OCI-LY7 (cell line): ENCODE results near the gene SKIL. TPM values are rescaled to one million over a fixed set of nuclear protein-coding genes. Genes with fewer than 3 reads are reported as not detected.

Source experiments
- BruUV-seq: library from RNA; stranded (reverse); fragments of 400-500 nt; replicated peaks from 2 replicates; lab custom pipeline; 2021; lab: Mats Ljungman, UMichigan
- CTCF ChIA-PET: fragments of 300-600 bp; sonication (Branson Sonifier 250); formaldehyde crosslinking; loops from one replicate; lab custom pipeline; 2022; ENCODE audit warnings: antibody characterized with exemption; ENCODE audit not compliant: unreplicated experiment; lab: Charles Lee
- POLR2A ChIA-PET: fragments of 300-600 bp; sonication (Branson Sonifier 250); formaldehyde crosslinking; loops from one replicate; lab custom pipeline; 2022; ENCODE audit warnings: antibody characterized with exemption; lab: Charles Lee
- DNase-seq: peaks from one replicate; pipeline ENCODE4 v3.0.0-alpha.2; 2015; ENCODE audit warnings: low spot score
- H2AFZ ChIP-seq: fragments of 200-600 bp; sonication (generic), shearing (Covaris generic); 2 replicates; pipeline ENCODE4 v1.6.1; 2014; ENCODE audit warnings: mild to moderate bottlenecking, antibody characterized with exemption, low read length, moderate library complexity
- H3K27ac ChIP-seq: fragments of 200-600 bp; sonication (generic); 2 replicates; pipeline ENCODE4 v1.5.1; 2014; ENCODE audit warnings: mixed run types, low read depth, mild to moderate bottlenecking, moderate library complexity, low read length, inconsistent platforms; ENCODE audit not compliant: poor library complexity, severe bottlenecking
- H3K36me3 ChIP-seq: fragments of 200-600 bp; sonication (generic); 2 replicates; pipeline ENCODE4 v1.6.1; 2014; ENCODE audit warnings: mild to moderate bottlenecking, antibody characterized with exemption, low read length, moderate library complexity, mixed read lengths; ENCODE audit not compliant: insufficient read depth
- H3K4me1 ChIP-seq: fragments of 200-600 bp; sonication (generic); 2 replicates; pipeline ENCODE4 v1.5.1; 2014; ENCODE audit warnings: mild to moderate bottlenecking, low read length; ENCODE audit not compliant: insufficient read depth, poor library complexity, severe bottlenecking
- H3K4me2 ChIP-seq: fragments of 200-600 bp; sonication (generic); 2 replicates; pipeline ENCODE4 v1.6.1; 2014; ENCODE audit warnings: mild to moderate bottlenecking, low read length
- H3K4me3 ChIP-seq: fragments of 200-600 bp; sonication (generic); 2 replicates; pipeline ENCODE4 v1.5.1; 2014; ENCODE audit warnings: mild to moderate bottlenecking, low read depth, low read length; ENCODE audit not compliant: poor library complexity, severe bottlenecking
- H3K79me2 ChIP-seq: fragments of 200-600 bp; sonication (generic); 2 replicates; pipeline ENCODE4 v1.6.1; 2016; ENCODE audit warnings: low read depth, mild to moderate bottlenecking, low read length, moderate library complexity, mixed read lengths; ENCODE audit not compliant: insufficient read depth
- H3K9me2 ChIP-seq: fragments of 200-600 bp; sonication (generic); 2 replicates; pipeline ENCODE4 v1.6.1; 2016; ENCODE audit warnings: mild to moderate bottlenecking, low read length, mixed read lengths; ENCODE audit not compliant: insufficient read depth
- H3K9me3 ChIP-seq: fragments of 200-600 bp; sonication (generic); 2 replicates; pipeline ENCODE4 v1.6.1; 2014; ENCODE audit warnings: mild to moderate bottlenecking, mixed run types, low read length, mixed read lengths
- H4K20me1 ChIP-seq: fragments of 200-600 bp; sonication (generic); 2 replicates; pipeline ENCODE4 v1.6.1; 2014; ENCODE audit warnings: mild to moderate bottlenecking, antibody characterized with exemption, low read length, moderate library complexity, mixed read lengths; ENCODE audit not compliant: insufficient read depth
- EZH2phosphoT487 ChIP-seq: fragments of 200-600 bp; sonication (generic); IDR thresholded peaks from 2 replicates; pipeline ENCODE4 v1.6.1; 2018; ENCODE audit warnings: low read depth, borderline replicate concordance, mild to moderate bottlenecking, mixed run types, antibody characterized with exemption, low read length, moderate library complexity, mixed read lengths
- intact Hi-C: fragments of 100-400 bp; cut with micrococcal nuclease; formaldehyde crosslinking; loops from one replicate; pipeline ENCODE4 v1.10.0; 2022; ENCODE audit not compliant: unreplicated experiment
- total RNA-seq, 2 experiments: library from RNA; depleted of rRNA in 1 of 2; stranded (reverse); fragments of >200 nt in 1 of 2; shearing (Covaris generic) in 1 of 2; gene quantifications; 2 replicates each; pipeline ENCODE4 v1.2.3, GENCODE V29; 2014 to 2022
- TF ChIP-seq, protein P1 (sequence below): fragments of 200-600 bp; sonication (generic); conservative IDR thresholded peaks from 2 replicates; pipeline ENCODE4 v1.5.1; 2014; ENCODE audit warnings: mild to moderate bottlenecking, antibody characterized with exemption, low read length, moderate library complexity, mixed read lengths

The SKIL gene
- total RNA-seq, 2 experiments from 2014 or later: 60.9 to 86.3 TPM

DNA sequence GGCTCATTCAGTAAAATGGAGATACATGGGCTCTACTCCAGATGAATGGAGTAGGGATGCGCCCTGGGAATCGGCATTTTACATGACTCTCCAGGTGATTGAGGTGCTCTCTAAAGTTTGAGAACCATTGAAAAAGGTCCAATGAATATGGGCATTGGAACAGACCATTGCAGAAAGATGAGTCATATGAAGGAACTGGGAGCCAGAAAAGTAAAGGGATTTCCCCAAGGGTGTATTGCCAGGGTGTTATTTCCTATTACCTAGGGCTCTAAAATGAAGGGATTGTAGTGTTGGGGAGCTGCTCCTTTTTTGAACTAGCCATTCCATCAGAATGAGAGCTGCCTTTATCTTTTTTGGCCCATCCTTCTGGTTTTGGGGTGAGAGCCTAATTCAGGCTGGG lies 82.8 kb downstream of the SKIL start:
- H2AFZ ChIP-seq: no peak overlapping the region
- H3K9me3 ChIP-seq: no peaks in the 10 kb centered on the region
- no TSS peak for BruUV-seq
- no peaks in the 10 kb centered on the region for H3K4me1 ChIP-seq
- H4K20me1 ChIP-seq: no peaks in the 10 kb centered on the region
- no peak overlapping the region for H3K4me2 ChIP-seq
- no peaks in the 10 kb centered on the region for H3K36me3 ChIP-seq
- DNase-seq: no peak
- intact Hi-C loops: no loop called here
- no peak overlapping the region for H3K4me3 ChIP-seq
- POLR2A ChIA-PET: no interaction called here
- CTCF ChIA-PET: no interaction called here
- no peak for TF ChIP-seq EZH2phosphoT487
- TF ChIP-seq, protein P1, sequence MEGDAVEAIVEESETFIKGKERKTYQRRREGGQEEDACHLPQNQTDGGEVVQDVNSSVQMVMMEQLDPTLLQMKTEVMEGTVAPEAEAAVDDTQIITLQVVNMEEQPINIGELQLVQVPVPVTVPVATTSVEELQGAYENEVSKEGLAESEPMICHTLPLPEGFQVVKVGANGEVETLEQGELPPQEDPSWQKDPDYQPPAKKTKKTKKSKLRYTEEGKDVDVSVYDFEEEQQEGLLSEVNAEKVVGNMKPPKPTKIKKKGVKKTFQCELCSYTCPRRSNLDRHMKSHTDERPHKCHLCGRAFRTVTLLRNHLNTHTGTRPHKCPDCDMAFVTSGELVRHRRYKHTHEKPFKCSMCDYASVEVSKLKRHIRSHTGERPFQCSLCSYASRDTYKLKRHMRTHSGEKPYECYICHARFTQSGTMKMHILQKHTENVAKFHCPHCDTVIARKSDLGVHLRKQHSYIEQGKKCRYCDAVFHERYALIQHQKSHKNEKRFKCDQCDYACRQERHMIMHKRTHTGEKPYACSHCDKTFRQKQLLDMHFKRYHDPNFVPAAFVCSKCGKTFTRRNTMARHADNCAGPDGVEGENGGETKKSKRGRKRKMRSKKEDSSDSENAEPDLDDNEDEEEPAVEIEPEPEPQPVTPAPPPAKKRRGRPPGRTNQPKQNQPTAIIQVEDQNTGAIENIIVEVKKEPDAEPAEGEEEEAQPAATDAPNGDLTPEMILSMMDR: no peak
- H3K27ac ChIP-seq: no peak overlapping the region
- no peaks in the 10 kb centered on the region for H3K9me2 ChIP-seq
- H3K79me2 ChIP-seq: no peaks in the 10 kb centered on the region

DNA sequence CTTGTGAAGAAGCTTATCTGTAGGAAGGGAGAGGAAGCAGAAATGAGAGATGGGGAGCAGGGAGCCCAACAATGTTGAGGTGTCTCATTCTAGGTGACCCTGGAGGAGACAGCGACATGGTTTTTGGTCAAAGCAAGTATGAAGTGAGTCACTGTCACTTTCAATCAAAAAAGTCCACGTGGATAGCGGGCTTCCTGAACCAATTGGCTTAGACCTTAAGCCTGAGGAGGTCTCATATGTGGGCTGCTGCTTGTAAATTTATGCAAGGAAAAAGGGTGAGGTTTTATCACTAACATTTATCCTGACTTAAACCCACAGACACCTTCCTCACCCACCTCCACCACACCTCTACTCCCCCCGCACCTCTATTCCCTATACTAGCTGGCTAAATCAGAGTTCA lies 83.9 kb downstream of the SKIL start:
- ChIA-PET POLR2A (no interaction called here), CTCF (no interaction called here)
- Histone ChIP-seq H3K79me2 (no peaks in the 10 kb centered on the region), H3K9me2 (no peaks in the 10 kb centered on the region), H4K20me1 (no peaks in the 10 kb centered on the region), H3K4me3 (no peak overlapping the region), H3K27ac (no peak overlapping the region), H3K9me3 (no peaks in the 10 kb centered on the region), H2AFZ (no peak overlapping the region), H3K36me3 (no peaks in the 10 kb centered on the region), H3K4me2 (no peak overlapping the region), H3K4me1 (no peaks in the 10 kb centered on the region)
- TF ChIP-seq, protein P1: no peak
- TF ChIP-seq EZH2phosphoT487: no peak
- no peak for DNase-seq
- intact Hi-C loops: no loop called here
- BruUV-seq: no TSS peak

DNA sequence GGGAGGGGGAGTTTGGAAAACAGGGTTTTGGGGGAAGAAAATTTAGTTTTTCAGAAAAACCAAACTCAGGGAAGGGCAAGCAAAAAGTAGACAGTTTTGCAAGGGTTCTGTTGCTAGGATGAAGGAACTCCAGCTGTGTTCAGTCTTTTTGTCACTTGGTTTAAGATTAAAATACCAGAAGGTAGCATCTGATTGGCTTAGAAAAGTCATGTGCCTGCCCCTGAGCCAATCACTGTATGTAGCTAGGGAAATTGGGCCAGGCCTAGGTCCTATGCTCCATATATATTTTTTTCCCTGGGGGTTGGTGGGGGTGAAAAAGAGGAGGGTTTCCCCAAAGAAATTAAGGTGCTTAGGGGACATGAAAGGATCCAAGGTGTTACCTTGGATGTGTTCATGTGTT lies 85.4 kb downstream of the SKIL start:
- intact Hi-C loops: no loop called here
- H3K4me2 ChIP-seq: no peak overlapping the region
- no peaks in the 10 kb centered on the region for H4K20me1 ChIP-seq
- H3K27ac ChIP-seq: no peak overlapping the region
- ChIA-PET CTCF (no interaction called here), POLR2A (interaction anchor here (0.5 to 0.8 kb wide), 4 partner anchors 36 to 129 kb away, joined by 3 to 7 read pairs (median 3); no protein-coding TSS in a partner anchor)
- H3K36me3 ChIP-seq: no peaks in the 10 kb centered on the region
- H2AFZ ChIP-seq: no peak overlapping the region
- no peaks in the 10 kb centered on the region for H3K9me3 ChIP-seq
- no TSS peak for BruUV-seq
- TF ChIP-seq EZH2phosphoT487: no peak
- TF ChIP-seq, protein P1: no peak
- no peaks in the 10 kb centered on the region for H3K79me2 ChIP-seq
- H3K4me1 ChIP-seq: no peaks in the 10 kb centered on the region
- no peaks in the 10 kb centered on the region for H3K9me2 ChIP-seq
- no peak overlapping the region for H3K4me3 ChIP-seq
- DNase-seq: no peak
